MM.1S (cell line): Measurements from ENCODE around the gene MAP2K7.

Experiments used
- DNase-seq: peaks from one replicate; pipeline ENCODE4 v3.0.0-alpha.2; 2015
- H2AFZ ChIP-seq: fragments of 300-600 bp; sonication (generic); 2 replicates; pipeline ENCODE4 v1.6.0; 2016; ENCODE audit warnings: antibody characterized with exemption, low read length
- H3F3A ChIP-seq: fragments of 300-600 bp; sonication (generic); 2 replicates; pipeline ENCODE4 v1.6.1; 2016; ENCODE audit warnings: mild to moderate bottlenecking, antibody characterized with exemption, low read length, moderate library complexity, mixed read lengths; ENCODE audit not compliant: insufficient read depth
- H3K27ac ChIP-seq: fragments of 300-600 bp; sonication (generic); 2 replicates; pipeline ENCODE4 v1.5.1; 2016; ENCODE audit warnings: mild to moderate bottlenecking, low read length
- H3K27me3 ChIP-seq: fragments of 300-600 bp; sonication (generic); replicated peaks from 2 replicates; pipeline ENCODE4 v1.6.0; 2016; ENCODE audit warnings: low read length; ENCODE audit not compliant: insufficient read depth
- H3K36me3 ChIP-seq: fragments of 300-600 bp; sonication (generic); replicated peaks from 2 replicates; pipeline ENCODE4 v1.6.1; 2016; ENCODE audit warnings: mild to moderate bottlenecking, low read length, mixed read lengths; ENCODE audit not compliant: insufficient read depth
- H3K4me1 ChIP-seq: fragments of 300-600 bp; sonication (generic); 2 replicates; pipeline ENCODE4 v1.6.1; 2016; ENCODE audit warnings: low read length, mixed read lengths
- H3K4me2 ChIP-seq: fragments of 300-600 bp; sonication (generic); 2 replicates; pipeline ENCODE4 v1.6.0; 2016; ENCODE audit warnings: low read depth, low read length
- H3K4me3 ChIP-seq: fragments of 300-600 bp; sonication (generic); 2 replicates; pipeline ENCODE4 v1.5.1; 2016; ENCODE audit warnings: low read length, mixed read lengths
- H3K79me2 ChIP-seq: fragments of 300-600 bp; sonication (generic); 2 replicates; pipeline ENCODE4 v1.6.1; 2016; ENCODE audit warnings: mixed run types, low read length, mixed read lengths
- H3K9ac ChIP-seq: fragments of 300-600 bp; sonication (generic); 2 replicates; pipeline ENCODE4 v1.6.1; 2016; ENCODE audit warnings: low read length, mixed read lengths
- H3K9me2 ChIP-seq: fragments of 300-600 bp; sonication (generic); replicated peaks from 2 replicates; pipeline ENCODE4 v1.6.1; 2016; ENCODE audit warnings: mild to moderate bottlenecking, low read length, mixed read lengths; ENCODE audit not compliant: insufficient read depth
- H3K9me3 ChIP-seq: fragments of 300-600 bp; sonication (generic); replicated peaks from 2 replicates; pipeline ENCODE4 v1.6.1; 2016; ENCODE audit warnings: mild to moderate bottlenecking, low read length, mixed read lengths; ENCODE audit not compliant: insufficient read depth
- H4K20me1 ChIP-seq: fragments of 300-600 bp; sonication (generic); 2 replicates; pipeline ENCODE4 v1.6.1; 2016; ENCODE audit warnings: mild to moderate bottlenecking, low read length, moderate library complexity, mixed read lengths; ENCODE audit not compliant: insufficient read depth
- CTCF ChIP-seq: fragments of 300-600 bp; sonication (generic); IDR thresholded peaks from 2 replicates; pipeline ENCODE4 v1.5.1; 2016; ENCODE audit warnings: antibody characterized with exemption, low read length, mixed read lengths
- EZH2 ChIP-seq: fragments of 300-600 bp; sonication (generic); optimal IDR thresholded peaks from 2 replicates; pipeline ENCODE3; 2017; ENCODE audit warnings: low read depth, mild to moderate bottlenecking, antibody characterized with exemption, low read length, mixed read lengths
- EZH2phosphoT487 ChIP-seq: fragments of 300-600 bp; sonication (generic); IDR thresholded peaks from 2 replicates; pipeline ENCODE4 v1.6.1; 2018; ENCODE audit warnings: antibody characterized with exemption, low read length

The MAP2K7 gene

GRCh38 chr19:7862413-7862951 lies 41.2 kb upstream of the MAP2K7 start:
- Histone ChIP-seq H3K27ac (no peak overlapping the region), H3K36me3 (no peaks in the 10 kb centered on the region), H3F3A (no peaks in the 10 kb centered on the region), H3K9me2 (no peaks in the 10 kb centered on the region), H2AFZ (no peak overlapping the region), H3K9me3 (no peaks in the 10 kb centered on the region), H4K20me1 (no peaks in the 10 kb centered on the region), H3K4me1 (peaks cover 10% of the 10 kb centered on the region), H3K4me3 (no peak overlapping the region), H3K4me2 (no peak overlapping the region), H3K79me2 (no peaks in the 10 kb centered on the region), H3K27me3 (peaks cover 21% of the 10 kb centered on the region), H3K9ac (no peak overlapping the region)
- peak; percentile 42 for DNase-seq
- TF ChIP-seq CTCF (no peak), EZH2 (no peak), EZH2phosphoT487 (no peak)

DNA sequence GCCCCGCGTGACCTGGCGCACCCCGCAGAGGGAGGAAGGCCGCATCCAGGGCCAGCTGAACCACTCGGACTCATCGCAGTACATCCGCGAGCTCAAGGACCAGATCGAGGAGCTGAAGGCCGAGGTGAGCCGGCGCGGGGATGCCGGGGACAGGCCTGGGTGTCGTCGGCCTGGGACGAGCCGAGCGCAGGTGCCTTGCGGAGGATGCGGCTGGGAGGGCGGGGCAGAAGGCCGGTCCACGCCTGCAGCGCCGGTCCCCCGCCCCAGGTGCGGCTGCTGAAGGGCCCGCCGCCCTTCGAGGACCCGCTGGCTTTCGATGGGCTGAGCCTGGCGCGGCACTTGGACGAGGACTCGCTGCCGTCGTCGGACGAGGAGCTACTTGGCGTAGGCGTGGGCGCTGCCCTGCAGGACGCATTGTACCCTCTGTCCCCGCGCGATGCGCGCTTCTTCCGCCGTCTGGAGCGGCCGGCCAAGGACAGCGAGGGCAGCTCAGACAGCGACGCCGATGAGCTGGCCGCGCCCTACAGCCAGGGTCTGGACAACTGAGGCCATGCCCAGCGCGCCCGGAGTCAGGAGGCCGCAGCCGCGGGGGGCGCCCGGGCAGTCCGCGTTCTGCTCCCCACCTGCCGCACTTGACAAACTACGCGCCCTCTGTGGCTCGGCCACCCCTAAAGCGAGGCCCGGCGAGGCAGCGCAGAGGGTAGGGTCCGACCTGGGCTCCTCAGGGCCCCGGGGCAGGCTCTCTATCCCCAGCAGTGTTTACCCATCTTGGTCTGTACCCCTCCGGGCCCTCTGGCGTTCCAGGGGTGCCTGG lies 40.3 kb upstream of the MAP2K7 start:
- H3K27me3 ChIP-seq, result peaks cover 14% of the 10 kb centered on the region
- H3K27ac ChIP-seq, result no peak overlapping the region
- no peaks in the 10 kb centered on the region for H4K20me1 ChIP-seq
- H3K9me3 ChIP-seq, result no peaks in the 10 kb centered on the region
- H3K36me3 ChIP-seq, result no peaks in the 10 kb centered on the region
- TF ChIP-seq EZH2phosphoT487, result no peak
- no peak overlapping the region for H3K4me3 ChIP-seq
- H3K4me1 ChIP-seq, result peaks cover 10% of the 10 kb centered on the region
- no peak for DNase-seq
- no peaks in the 10 kb centered on the region for H3K9me2 ChIP-seq
- no peaks in the 10 kb centered on the region for H3K79me2 ChIP-seq
- H2AFZ ChIP-seq, result no peak overlapping the region
- H3F3A ChIP-seq, result no peaks in the 10 kb centered on the region
- H3K4me2 ChIP-seq, result no peak overlapping the region
- H3K9ac ChIP-seq, result no peak overlapping the region

DNA sequence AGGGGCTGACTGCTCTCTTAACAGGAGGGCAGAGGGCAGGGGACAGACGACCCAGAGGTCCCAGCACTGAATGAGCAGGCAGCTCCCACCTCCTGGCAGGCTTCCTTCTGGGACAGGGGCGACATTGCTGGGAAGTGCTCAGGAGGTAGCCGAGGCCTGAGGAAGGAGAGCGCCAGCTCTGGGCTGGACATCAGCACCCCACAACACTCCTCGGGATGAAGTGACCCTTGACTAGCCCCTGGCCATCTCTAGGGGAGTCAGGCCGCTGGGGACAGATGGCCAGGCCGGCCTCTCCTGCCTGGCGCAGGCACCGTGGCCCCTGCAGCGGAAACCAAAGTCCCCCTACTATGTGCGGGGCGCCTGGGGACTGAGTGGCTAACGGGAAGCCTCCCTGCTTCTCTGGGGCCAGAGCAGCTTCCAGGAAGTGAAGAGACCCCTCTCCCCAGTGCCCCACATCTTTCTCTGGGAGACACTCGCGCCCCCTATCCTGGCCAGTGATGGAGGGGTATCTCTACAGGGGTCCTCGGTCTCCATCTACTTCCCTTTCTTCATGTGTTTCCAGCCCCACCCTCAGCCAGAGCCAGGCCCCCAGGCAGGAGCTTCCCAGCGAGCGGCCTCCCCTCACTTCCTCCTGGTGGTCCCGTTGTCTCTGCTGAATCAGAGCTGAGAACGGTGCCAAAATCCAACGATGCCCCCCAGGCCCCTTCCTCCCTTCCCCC lies 39.5 kb upstream of the MAP2K7 start:
- no peaks in the 10 kb centered on the region for H3K9me3 ChIP-seq
- H3K4me1 ChIP-seq, result peaks cover 10% of the 10 kb centered on the region
- no peak overlapping the region for H3K4me3 ChIP-seq
- no peak for TF ChIP-seq EZH2
- no peak for TF ChIP-seq CTCF
- TF ChIP-seq EZH2phosphoT487, result no peak
- no peaks in the 10 kb centered on the region for H4K20me1 ChIP-seq
- no peak overlapping the region for H3K27ac ChIP-seq
- no peaks in the 10 kb centered on the region for H3K36me3 ChIP-seq
- no peaks in the 10 kb centered on the region for H3K79me2 ChIP-seq
- peaks cover 14% of the 10 kb centered on the region for H3K27me3 ChIP-seq
- H3K9me2 ChIP-seq, result no peaks in the 10 kb centered on the region
- no peak overlapping the region for H3K4me2 ChIP-seq
- no peak overlapping the region for H2AFZ ChIP-seq
- H3F3A ChIP-seq, result no peaks in the 10 kb centered on the region
- H3K9ac ChIP-seq, result no peak overlapping the region
- no peak for DNase-seq
